Sigmoid colon (tissue), 4 donors: Measurements from ENCODE around the gene GPC6.

Source experiments
- EP300 ChIP-seq, 4 donors: sonication (generic); formaldehyde crosslinking; IDR thresholded peaks; one replicate each; pipeline ENCODE4 v1.6.1; 2017; ENCODE audit warnings: antibody characterized with exemption in 4 of 4
- POLR2A ChIP-seq, 2 donors: fragments of 450-650 bp; IDR thresholded peaks; one replicate each; pipeline ENCODE4 v1.6.1; 2016; ENCODE audit warnings: antibody characterized with exemption in 2 of 2, mild to moderate bottlenecking in 2 of 2, moderate library complexity in 2 of 2
- POLR2AphosphoS5 ChIP-seq, 4 donors: sonication (generic); formaldehyde crosslinking; IDR thresholded peaks; one replicate each; pipeline ENCODE4 v1.6.1; 2017; ENCODE audit warnings: antibody characterized with exemption in 4 of 4
- TF ChIP-seq, protein P1 (sequence below), 4 experiments: fragments of 450-650 bp in 3 of 4; fragments of 200-600 bp in 1 of 4; IDR thresholded peaks; one replicate each; pipeline ENCODE4 v1.5.1; 2016 to 2019; ENCODE audit warnings: antibody characterized with exemption in 4 of 4, mild to moderate bottlenecking in 3 of 4, moderate library complexity in 2 of 4

- no peak for TF ChIP-seq POLR2A (IDR thresholded peaks at IDR 0.05)
- TF ChIP-seq POLR2AphosphoS5 (IDR thresholded peaks at IDR 0.05) = no peak
- TF ChIP-seq, protein P1, sequence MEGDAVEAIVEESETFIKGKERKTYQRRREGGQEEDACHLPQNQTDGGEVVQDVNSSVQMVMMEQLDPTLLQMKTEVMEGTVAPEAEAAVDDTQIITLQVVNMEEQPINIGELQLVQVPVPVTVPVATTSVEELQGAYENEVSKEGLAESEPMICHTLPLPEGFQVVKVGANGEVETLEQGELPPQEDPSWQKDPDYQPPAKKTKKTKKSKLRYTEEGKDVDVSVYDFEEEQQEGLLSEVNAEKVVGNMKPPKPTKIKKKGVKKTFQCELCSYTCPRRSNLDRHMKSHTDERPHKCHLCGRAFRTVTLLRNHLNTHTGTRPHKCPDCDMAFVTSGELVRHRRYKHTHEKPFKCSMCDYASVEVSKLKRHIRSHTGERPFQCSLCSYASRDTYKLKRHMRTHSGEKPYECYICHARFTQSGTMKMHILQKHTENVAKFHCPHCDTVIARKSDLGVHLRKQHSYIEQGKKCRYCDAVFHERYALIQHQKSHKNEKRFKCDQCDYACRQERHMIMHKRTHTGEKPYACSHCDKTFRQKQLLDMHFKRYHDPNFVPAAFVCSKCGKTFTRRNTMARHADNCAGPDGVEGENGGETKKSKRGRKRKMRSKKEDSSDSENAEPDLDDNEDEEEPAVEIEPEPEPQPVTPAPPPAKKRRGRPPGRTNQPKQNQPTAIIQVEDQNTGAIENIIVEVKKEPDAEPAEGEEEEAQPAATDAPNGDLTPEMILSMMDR (IDR thresholded peaks at IDR 0.05) = no peak
- no peak for TF ChIP-seq EP300 (IDR thresholded peaks at IDR 0.05)
Observed at GRCh38 chr13:94113245-94113644, 886.6 kb downstream of the GPC6 start.
